ENCODE results near the gene CUL4B. TPM values are rescaled to one million over a fixed set of nuclear protein-coding genes. Genes with fewer than 3 reads are reported as not detected.
"Not testable (repeated sequence)": the region's sequence is repeated elsewhere in the genome, so short reads cannot be mapped to it uniquely, and the experiment has no call there.

CUL4B gene
- total RNA-seq, 1 experiment from 2014 or later, result 99.8 TPM

DNA sequence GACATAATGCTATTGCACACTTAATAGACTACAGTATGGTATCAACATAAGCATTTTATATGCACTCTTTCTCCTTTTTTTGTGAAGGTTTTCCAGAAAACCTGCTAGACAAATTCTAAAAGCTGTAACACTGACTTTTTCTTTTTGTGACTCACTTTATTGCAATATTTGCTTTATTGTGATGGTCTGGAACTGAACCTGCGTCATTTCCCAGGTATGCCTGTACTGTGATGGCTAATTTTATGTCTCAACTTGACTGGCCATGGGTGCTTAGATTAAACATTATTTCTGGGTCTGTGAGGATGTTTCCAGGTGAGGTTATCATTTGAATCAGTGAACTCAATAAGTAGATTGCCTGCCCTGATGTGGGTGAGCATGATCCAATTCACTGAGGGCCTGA lies 56.2 kb downstream of the CUL4B start:
- Histone ChIP-seq H3K27ac (ENCODE audit: low read length) (no peak overlapping the region), H3K27me3 (ENCODE audit: control insufficient read depth, insufficient read depth, low read length) (no peaks in the 10 kb centered on the region), H3K36me3 (ENCODE audit: control insufficient read depth, insufficient read depth, low read length) (no peaks in the 10 kb centered on the region), H3K4me3 (ENCODE audit: low read depth in 2 of 2, low read length in 2 of 2) (no peak overlapping the region), H3K4me1 (ENCODE audit: control insufficient read depth, insufficient read depth, low read length) (no peaks in the 10 kb centered on the region), H3K9me3 (ENCODE audit: control insufficient read depth, insufficient read depth, low read depth, low read length) (no peaks in the 10 kb centered on the region)
- ATAC-seq, result no peak
- intact Hi-C loops (cut with micrococcal nuclease; ENCODE audit: unreplicated experiment), result no loop called here
- CTCF ChIA-PET, result no interaction called here
- POLR2A ChIA-PET, result no interaction called here
- TF ChIP-seq TCF7L2 (IDR thresholded peaks at IDR 0.05; ENCODE audit: low read depth, low read length) (no peak), SIN3A (IDR thresholded peaks at IDR 0.05; ENCODE audit: borderline replicate concordance, insufficient read depth, low read depth, low read length) (no peak), POLR2AphosphoS5 (IDR thresholded peaks at IDR 0.05; ENCODE audit: low read depth, low read length) (no peak)
- TF ChIP-seq, protein P1, sequence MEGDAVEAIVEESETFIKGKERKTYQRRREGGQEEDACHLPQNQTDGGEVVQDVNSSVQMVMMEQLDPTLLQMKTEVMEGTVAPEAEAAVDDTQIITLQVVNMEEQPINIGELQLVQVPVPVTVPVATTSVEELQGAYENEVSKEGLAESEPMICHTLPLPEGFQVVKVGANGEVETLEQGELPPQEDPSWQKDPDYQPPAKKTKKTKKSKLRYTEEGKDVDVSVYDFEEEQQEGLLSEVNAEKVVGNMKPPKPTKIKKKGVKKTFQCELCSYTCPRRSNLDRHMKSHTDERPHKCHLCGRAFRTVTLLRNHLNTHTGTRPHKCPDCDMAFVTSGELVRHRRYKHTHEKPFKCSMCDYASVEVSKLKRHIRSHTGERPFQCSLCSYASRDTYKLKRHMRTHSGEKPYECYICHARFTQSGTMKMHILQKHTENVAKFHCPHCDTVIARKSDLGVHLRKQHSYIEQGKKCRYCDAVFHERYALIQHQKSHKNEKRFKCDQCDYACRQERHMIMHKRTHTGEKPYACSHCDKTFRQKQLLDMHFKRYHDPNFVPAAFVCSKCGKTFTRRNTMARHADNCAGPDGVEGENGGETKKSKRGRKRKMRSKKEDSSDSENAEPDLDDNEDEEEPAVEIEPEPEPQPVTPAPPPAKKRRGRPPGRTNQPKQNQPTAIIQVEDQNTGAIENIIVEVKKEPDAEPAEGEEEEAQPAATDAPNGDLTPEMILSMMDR (IDR thresholded peaks at IDR 0.05), result no peak
- TF ChIP-seq, protein P2, sequence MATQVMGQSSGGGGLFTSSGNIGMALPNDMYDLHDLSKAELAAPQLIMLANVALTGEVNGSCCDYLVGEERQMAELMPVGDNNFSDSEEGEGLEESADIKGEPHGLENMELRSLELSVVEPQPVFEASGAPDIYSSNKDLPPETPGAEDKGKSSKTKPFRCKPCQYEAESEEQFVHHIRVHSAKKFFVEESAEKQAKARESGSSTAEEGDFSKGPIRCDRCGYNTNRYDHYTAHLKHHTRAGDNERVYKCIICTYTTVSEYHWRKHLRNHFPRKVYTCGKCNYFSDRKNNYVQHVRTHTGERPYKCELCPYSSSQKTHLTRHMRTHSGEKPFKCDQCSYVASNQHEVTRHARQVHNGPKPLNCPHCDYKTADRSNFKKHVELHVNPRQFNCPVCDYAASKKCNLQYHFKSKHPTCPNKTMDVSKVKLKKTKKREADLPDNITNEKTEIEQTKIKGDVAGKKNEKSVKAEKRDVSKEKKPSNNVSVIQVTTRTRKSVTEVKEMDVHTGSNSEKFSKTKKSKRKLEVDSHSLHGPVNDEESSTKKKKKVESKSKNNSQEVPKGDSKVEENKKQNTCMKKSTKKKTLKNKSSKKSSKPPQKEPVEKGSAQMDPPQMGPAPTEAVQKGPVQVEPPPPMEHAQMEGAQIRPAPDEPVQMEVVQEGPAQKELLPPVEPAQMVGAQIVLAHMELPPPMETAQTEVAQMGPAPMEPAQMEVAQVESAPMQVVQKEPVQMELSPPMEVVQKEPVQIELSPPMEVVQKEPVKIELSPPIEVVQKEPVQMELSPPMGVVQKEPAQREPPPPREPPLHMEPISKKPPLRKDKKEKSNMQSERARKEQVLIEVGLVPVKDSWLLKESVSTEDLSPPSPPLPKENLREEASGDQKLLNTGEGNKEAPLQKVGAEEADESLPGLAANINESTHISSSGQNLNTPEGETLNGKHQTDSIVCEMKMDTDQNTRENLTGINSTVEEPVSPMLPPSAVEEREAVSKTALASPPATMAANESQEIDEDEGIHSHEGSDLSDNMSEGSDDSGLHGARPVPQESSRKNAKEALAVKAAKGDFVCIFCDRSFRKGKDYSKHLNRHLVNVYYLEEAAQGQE (IDR thresholded peaks at IDR 0.05; ENCODE audit: insufficient read depth in 1 of 2, low read depth in 2 of 2, low read length in 1 of 2), result no peak
- no peak for DNase-seq (ENCODE audit: low read depth, low spot score)
- no TSS peak for BruUV-seq (replicated peaks)
- in situ Hi-C loops (cut with HindIII; ENCODE audit: low pct_unique_long_range_greater_than_20kb, low sequenced_read_pairs), result no loop called here

DNA sequence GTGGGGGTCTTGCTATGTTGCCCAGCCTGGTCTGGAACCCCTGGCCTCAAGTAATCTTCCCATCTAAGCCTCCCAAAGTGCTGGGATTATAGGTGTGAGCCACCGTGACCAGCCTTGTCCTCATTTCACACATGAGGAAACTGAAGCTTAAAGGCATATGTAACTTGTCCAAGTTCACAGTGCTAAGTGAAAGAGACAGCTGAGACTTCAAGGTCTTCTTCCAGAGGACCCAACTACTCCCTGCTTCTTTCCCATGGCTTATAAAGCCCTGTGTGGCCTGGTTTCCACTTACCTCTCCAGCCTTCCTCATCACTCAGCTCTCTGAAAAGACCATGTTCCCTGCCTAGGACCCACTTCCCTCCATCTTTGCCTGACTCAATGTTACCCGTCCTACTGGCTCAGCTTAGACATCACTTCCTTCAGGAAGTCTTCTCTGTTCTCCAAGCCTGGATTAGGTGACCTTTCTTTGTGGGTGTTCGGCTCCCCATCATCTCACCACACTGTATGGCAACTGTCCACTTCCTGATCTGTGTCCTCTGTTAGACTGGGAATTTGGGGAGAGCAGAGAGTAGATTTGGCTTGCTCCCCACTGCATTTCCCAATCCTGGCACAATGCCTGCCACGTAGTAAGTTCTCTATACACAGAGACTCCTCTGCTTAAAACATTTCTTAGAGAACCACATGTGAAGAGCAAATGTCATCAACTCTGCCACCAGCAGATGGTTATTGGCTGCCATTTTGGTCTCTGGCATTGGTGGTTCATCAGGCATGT lies 61.3 kb downstream of the CUL4B start:
- TF ChIP-seq TCF7L2 (IDR thresholded peaks at IDR 0.05; ENCODE audit: low read depth, low read length), result no peak
- TF ChIP-seq, protein P1 (IDR thresholded peaks at IDR 0.05), result no peak
- TF ChIP-seq, protein P2 (IDR thresholded peaks at IDR 0.05; ENCODE audit: insufficient read depth in 1 of 2, low read depth in 2 of 2, low read length in 1 of 2), result no peak
- no peak for TF ChIP-seq SIN3A (IDR thresholded peaks at IDR 0.05; ENCODE audit: borderline replicate concordance, insufficient read depth, low read depth, low read length)
- no peak for TF ChIP-seq POLR2AphosphoS5 (IDR thresholded peaks at IDR 0.05; ENCODE audit: low read depth, low read length)
- Histone ChIP-seq H3K36me3 (ENCODE audit: control insufficient read depth, insufficient read depth, low read length) (no peaks in the 10 kb centered on the region), H3K27me3 (ENCODE audit: control insufficient read depth, insufficient read depth, low read length) (no peaks in the 10 kb centered on the region), H3K4me1 (ENCODE audit: control insufficient read depth, insufficient read depth, low read length) (no peaks in the 10 kb centered on the region), H3K4me3 (ENCODE audit: low read depth in 2 of 2, low read length in 2 of 2) (no peak overlapping the region), H3K9me3 (ENCODE audit: control insufficient read depth, insufficient read depth, low read depth, low read length) (no peaks in the 10 kb centered on the region), H3K27ac (ENCODE audit: low read length) (no peak overlapping the region)
- POLR2A ChIA-PET, result no interaction called here
- in situ Hi-C loops (cut with HindIII; ENCODE audit: low pct_unique_long_range_greater_than_20kb, low sequenced_read_pairs), result no loop called here
- ATAC-seq, result no peak
- intact Hi-C loops (cut with micrococcal nuclease; ENCODE audit: unreplicated experiment), result loop anchor here (2.0 kb wide), 1 partner anchor 269 kb away; no protein-coding TSS in a partner anchor
- no TSS peak for BruUV-seq (replicated peaks)
- CTCF ChIA-PET, result interaction anchor here (1.2 kb wide), 1 partner anchor 164 kb away, joined by 3 read pairs; no protein-coding TSS in a partner anchor
- no peak for DNase-seq (ENCODE audit: low read depth, low spot score)

DNA sequence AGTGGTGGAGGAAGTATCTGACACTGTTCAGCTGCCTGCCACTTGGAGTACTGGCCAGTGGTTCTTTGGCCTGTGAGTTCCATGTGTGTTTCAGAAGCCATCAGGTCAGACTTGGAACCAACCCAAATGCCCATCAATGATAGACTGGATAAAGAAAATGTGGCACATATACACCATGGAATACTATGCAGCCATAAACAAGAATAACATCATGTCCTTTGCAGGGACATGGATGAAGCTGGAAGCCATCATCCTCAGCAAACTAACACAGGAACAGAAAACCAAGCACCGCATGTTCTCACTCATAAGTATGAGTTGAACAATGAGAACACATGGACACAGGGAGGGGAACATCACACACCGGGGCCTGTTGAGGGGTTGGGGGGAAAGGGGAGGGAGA lies 70.6 kb downstream of the CUL4B start:
- in situ Hi-C loops (cut with HindIII; ENCODE audit: low pct_unique_long_range_greater_than_20kb, low sequenced_read_pairs); POLR2A ChIA-PET; ATAC-seq; H3K36me3 ChIP-seq (ENCODE audit: control insufficient read depth, insufficient read depth, low read length); DNase-seq (ENCODE audit: low read depth, low spot score); H3K4me1 ChIP-seq (ENCODE audit: control insufficient read depth, insufficient read depth, low read length); intact Hi-C loops (cut with micrococcal nuclease; ENCODE audit: unreplicated experiment); CTCF ChIA-PET; H3K4me3 ChIP-seq (ENCODE audit: low read depth in 2 of 2, low read length in 2 of 2); BruUV-seq (replicated peaks); H3K27ac ChIP-seq (ENCODE audit: low read length); H3K27me3 ChIP-seq (ENCODE audit: control insufficient read depth, insufficient read depth, low read length); H3K9me3 ChIP-seq (ENCODE audit: control insufficient read depth, insufficient read depth, low read depth, low read length): not testable (repeated sequence)
